HUES48 (cell line): ENCODE measurements around the gene OBI1.

Experiments used
- H3K27ac ChIP-seq: one replicate; pipeline ENCODE4 v1.7.0; 2013; ENCODE audit warnings: low read depth, low read length, inconsistent platforms
- H3K27me3 ChIP-seq: 2 replicates; pipeline ENCODE4 v1.6.1; 2013; ENCODE audit warnings: mild to moderate bottlenecking, low read length; ENCODE audit not compliant: control insufficient read depth, insufficient read depth
- H3K36me3 ChIP-seq: 2 replicates; pipeline ENCODE4 v1.6.1; 2013; ENCODE audit warnings: low read length; ENCODE audit not compliant: control insufficient read depth, insufficient read depth
- H3K4me1 ChIP-seq: 2 replicates; pipeline ENCODE4 v1.6.1; 2013; ENCODE audit warnings: mild to moderate bottlenecking, low read length; ENCODE audit not compliant: control insufficient read depth, insufficient read depth
- H3K4me3 ChIP-seq: 2 replicates; pipeline ENCODE4 v1.5.1; 2013; ENCODE audit warnings: mild to moderate bottlenecking, low read depth, low read length
- H3K9ac ChIP-seq: 2 replicates; pipeline ENCODE4 v1.6.1; 2013; ENCODE audit warnings: mild to moderate bottlenecking, low read depth, low read length, moderate library complexity
- H3K9me3 ChIP-seq: 2 replicates; pipeline ENCODE4 v1.6.1; 2013; ENCODE audit warnings: low read length; ENCODE audit not compliant: control insufficient read depth, insufficient read depth

Gene OBI1

DNA sequence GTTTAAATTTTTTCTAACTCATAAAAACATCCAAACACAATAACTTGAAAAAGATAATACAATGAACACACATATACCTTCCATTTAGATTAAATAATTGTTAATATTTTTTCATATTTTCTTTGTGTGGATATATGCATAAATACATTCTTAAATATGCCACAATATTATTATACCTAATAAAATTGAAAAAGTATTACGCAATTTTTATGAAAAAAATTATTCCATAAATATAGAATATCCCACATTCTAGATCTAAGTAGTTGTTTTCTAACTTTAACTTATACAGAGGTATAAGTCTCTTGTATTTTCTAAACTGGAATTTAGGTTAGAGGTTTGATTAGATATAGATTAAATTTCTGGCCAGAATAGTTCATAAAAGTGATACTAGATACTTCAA, 89.9 kb downstream of the OBI1 start:
- H3K9ac ChIP-seq, result no peak overlapping the region
- H3K36me3 ChIP-seq, result no peaks in the 10 kb centered on the region
- H3K9me3 ChIP-seq, result no peaks in the 10 kb centered on the region
- no peaks in the 10 kb centered on the region for H3K27me3 ChIP-seq
- H3K4me1 ChIP-seq, result no peaks in the 10 kb centered on the region
- no peak overlapping the region for H3K4me3 ChIP-seq
- no peak overlapping the region for H3K27ac ChIP-seq

DNA sequence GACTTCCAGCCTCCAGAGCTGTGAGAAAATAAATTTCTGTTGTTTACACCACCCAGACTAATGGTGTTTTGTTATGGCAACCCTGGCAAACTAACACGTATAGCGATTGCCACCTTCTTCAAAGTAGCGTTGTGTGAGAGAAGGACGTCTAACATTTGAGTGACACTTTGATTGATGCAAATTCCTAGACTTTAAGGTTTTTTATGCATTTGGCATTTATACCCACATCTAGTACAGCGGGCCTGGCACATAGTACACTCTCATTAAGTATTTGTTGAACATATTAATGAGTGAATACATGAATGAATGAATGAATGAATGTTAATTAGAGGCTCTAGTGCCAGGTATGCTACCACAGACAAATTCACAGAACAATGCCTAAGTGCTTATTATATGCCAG, 92.3 kb downstream of the OBI1 start:
- Histone ChIP-seq H3K4me3 (no peak overlapping the region), H3K36me3 (no peaks in the 10 kb centered on the region), H3K27me3 (no peaks in the 10 kb centered on the region), H3K9me3 (no peaks in the 10 kb centered on the region), H3K9ac (no peak overlapping the region), H3K4me1 (no peaks in the 10 kb centered on the region), H3K27ac (no peak overlapping the region)
